ENCODE data around the gene CST9L.

The CST9L gene, protein sequence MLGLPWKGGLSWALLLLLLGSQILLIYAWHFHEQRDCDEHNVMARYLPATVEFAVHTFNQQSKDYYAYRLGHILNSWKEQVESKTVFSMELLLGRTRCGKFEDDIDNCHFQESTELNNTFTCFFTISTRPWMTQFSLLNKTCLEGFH

GRCh38 chr20:23568320-23568970 lies at the start of gene CST9L:
Gene CST9L, minus strand, starts transcription at chr20:23568484. Its CDS starts 34 bp downstream, at chr20:23568450.
- no peak for DNase-seq

DNA sequence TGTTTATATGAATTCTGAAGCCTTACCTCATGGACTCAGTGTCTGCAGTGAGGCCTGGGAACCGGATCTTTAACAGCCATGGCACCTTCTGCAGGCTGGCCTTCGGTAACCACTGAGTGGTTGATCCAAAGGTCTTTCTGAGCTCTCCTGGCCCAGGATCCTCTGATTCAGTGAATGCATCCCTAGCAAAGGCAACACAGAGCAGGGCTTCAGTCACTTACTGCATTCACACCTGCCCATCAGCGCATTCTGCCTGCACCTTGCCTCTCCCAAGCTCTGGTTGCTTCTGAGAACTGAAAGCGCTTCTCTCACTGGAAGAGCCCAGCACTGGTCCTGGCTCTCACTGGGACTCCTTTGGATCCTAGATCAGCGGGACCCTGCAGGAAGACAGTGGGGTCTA lies 45.9 kb upstream of the CST9L start:
- DNase-seq = no peak

- DNase-seq = no peak
Observed at GRCh38 chr20:23613676-23614075, 45.4 kb upstream of the CST9L start.

DNA sequence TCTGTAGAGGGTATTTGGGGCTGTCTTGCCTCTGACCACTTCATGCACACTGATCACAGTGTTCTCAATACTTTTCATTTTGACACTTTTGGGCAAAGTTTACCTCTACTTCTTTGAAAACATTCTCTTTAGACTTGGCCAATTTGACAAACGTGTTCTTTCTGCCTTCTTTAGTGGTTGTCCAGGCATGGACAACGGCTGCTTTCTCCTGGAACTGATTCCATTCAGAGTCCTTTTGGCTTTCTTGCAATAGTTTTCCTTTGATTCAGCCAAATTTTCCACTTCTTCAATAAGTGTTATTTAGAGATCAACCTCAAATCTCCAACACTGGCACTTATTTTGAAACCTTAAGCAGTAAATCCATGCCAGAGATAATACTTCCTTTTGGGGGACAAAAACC lies 44.1 kb upstream of the CST9L start:
- no peak for DNase-seq

DNA sequence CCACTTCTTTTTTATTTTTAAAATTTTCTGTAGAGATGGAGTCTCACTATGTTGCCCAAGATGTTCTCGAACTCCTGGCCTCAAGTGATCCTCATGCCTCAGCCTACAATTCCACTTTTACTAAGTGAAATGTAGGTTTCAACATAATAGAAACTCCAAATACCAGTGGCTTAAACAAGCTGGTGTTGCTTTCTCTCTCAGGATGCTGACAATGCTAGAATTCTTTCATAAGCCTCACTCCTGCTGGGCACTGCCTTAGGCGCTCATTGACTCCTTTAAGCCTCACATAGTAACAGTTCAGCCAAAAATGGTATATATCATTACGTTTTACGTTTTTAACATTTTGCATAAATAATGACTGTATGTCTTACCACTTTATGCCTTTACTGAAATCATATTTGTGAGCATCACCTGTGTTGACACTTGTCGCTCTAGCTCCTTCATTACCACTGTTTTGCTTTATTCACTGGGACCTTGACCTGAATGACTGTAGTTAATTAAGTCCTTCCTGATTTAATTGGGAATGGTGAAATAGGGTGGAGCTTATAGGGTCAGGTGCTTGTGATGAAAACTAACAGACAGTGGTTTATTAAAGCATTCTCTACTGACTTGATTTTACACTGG lies 41.3 kb upstream of the CST9L start:
- no peak for DNase-seq

DNA sequence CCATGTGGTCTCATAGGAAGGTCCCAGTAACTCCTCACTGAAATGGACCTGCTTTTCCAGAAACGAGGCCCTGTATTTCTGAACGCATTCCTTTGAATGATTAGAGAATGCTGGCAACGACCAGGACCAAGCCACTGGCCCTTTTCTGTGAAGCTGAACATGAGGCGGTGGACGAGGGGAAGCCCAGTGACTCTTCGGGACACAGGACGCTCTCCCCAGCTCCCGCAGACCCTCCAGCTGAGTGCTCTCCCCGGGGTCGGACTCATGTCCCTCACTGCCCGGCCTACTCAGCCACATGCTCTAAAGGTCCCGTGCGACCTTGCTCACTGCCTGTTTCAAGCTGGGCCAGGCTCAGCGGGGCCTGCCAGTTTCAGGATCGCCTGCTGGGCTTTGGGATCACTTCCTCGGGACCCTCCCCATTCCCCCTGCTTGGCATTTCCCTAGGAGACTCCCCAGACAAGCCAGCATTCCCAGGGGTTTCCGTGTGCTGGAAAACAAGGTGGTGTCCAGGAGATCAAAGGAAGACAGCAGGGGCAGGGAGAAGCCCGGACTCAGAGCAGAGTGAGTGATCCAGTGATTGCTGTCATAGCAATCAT lies 40.1 kb upstream of the CST9L start:
- DNase-seq = no peak

- no peak for DNase-seq
Observed at GRCh38 chr20:23607497-23608245, 39.4 kb upstream of the CST9L start.

GRCh38 chr20:23606652-23607049 lies 38.4 kb upstream of the CST9L start:
- DNase-seq = peak; percentile 64

DNA sequence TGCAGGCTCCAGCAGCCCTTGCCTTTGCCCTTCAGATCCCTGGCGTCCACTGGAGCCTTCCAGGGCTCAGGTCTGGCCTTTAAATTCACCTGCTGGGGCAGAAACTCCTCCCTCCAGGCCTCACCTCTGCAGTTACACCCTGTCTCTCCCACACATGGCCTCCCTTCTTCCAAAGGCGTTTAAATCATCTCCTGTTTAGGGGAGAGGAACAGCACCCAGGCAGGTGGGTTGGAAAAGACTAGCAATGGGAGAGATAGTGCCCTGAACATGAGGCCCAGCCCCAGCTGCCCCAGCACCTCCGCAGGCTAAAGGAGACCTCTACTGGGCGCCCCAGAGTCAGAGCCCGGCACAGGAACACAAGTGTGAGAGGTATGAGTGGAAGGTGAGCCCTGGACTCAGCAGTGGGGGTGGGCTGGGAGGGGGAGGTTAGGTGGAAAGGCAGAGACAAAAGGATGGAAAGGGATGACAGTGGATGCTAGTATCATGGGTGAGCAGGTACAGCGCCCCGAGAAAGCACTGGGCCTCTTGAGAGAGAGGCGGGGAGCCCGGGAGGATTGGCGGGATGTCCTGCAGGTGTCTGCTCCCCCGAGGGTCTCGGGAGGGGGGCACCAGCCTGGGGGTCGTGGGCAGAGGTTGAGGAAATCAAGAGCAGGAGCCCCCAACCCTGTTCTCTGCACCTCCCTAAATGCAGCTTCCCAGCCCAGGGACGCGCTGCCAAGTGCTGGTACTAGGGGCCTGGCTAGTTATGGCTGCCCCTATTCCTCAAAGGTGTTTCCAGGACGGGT lies 37.8 kb upstream of the CST9L start, which contains the start of gene CST9:
Gene CST9, minus strand, starts transcription at position 51 of the 785 bp plus-strand sequence. CDS start 53 bp downstream, outside the sequence.
- no peak for DNase-seq

- no peak for DNase-seq
Observed at GRCh38 chr20:23604306-23604705, 36.0 kb upstream of the CST9L start.

DNA sequence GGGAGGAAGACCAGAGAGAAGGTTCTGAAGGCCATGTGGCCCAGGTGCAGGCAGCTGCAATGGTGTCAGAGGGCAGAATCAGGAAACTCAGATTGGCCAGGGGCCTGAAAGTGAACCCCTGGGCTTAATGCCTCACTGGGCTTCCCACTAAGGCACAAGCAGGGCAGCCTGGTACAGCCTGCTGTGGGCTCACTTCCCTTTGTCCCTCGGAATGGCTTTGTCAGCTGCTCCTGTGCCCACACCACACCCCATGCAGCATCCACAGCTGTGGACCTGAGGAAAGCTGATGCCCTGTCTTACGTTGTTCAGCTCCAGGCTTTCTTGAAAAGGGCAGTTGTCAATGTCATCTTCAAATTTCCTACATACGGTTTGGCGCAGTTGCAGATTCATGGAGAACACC lies 35.0 kb upstream of the CST9L start:
- DNase-seq = no peak

DNA sequence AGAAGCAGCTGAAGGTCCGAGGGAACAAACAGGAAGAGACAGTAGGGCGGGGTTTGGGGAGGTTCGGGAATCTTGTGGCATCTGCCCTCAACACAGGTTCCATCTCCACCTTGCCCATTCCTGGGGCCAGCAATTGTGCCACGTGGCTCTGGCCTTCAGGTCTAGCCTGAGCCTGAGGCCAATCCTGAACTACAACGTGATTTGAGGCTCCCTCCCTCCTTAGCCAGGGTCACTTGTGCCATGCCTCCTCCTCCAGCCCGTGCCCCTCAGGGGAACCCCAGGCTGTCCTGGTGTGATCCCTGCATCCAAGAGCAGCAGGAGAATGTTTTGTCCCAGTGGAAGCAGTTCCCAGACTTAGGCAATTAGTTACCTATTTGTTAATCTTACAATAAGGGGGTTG lies 34.4 kb upstream of the CST9L start:
- DNase-seq = no peak

DNA sequence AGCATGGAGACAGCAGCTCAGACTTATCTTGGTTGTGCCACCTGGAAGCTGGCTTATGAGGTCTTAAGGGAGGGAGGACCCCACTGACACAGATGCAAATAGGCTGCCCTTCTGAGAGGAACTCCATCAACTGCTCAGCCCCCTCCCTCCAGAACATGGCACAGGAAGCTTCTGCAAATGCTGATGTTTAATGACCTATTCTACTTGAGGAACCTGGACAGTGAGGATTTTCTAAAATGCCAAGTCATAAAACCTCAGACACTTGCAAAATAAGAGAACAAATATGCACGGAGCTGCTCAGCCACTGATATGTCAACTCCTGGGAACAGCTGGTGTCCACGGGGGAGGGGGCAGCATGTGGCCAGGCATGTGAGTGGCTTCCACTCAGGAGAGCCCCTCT lies 34.0 kb upstream of the CST9L start:
- DNase-seq = no peak

DNA sequence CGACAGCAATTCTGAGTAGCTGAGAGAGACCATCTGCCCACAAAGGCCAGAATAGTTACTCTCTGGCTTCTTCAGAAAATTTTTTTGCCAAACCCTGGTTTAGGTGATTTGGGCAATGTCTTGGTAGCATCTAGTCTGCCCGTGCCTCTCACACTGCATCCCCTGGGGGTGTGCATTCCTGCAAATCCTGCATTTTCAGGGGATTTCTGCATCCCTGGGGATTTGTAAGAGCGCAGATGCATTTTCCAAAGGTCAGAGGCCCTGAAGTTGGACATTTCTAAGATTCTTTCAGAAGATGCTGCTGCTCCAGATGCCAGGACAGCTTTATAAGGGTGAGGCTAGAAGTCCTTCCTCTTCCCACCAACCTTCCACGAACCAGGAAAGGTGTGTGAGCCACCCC lies 33.4 kb upstream of the CST9L start:
- no peak for DNase-seq

- DNase-seq = no peak
Observed at GRCh38 chr20:23598481-23598880, 30.2 kb upstream of the CST9L start.

DNA sequence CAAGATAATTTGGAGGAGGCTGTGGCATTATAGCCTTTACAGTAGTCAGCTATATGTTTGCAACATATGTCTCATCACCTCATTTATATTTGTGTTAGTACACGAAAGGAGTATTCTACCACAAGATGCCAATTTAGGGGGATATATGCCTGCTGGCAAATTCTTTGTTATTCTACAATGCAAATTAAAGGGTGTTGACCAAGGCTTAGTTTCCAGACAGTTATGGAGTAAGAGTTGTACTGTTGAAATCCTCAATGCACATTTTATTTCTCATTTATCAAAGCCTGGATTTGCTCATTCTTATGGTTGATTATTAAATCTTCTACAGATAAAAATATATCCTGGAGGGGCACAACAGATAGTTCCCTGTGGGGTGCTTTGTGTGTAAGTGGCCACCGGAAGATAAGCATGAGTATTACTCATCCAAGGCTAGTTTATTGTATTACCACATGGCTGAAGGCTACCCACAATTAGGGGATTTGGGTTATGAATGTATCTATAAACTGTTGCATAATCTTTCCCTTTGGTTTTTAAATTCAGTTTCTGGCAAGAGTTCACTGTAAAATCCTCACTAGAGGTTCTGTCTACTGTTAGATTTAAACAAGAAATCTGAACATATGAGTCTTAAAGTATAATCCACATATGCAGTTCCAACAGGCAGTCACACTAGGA lies 28.4 kb upstream of the CST9L start:
- no peak for DNase-seq

DNA sequence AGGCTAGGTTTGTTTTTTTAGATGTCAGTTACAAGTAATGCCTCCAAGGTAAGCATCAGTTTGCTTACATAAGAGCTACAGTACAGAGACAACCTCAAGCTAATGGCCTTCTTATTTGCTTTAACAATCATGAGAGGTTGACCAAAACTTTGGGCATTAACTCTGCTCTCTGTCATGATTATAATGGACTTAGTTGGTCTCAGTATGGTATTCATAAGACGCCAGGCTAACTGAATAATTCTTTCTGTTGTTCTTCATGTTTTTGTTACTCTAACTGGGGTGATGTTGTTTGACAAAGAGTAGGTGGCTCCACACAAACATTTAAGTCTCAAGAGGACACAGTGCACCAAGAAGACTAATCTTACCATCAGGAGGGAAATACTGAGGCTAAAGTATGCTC lies 27.7 kb upstream of the CST9L start:
- DNase-seq = no peak

GRCh38 chr20:23588434-23589403 lies 20.4 kb upstream of the CST9L start:
- no peak for DNase-seq

DNA sequence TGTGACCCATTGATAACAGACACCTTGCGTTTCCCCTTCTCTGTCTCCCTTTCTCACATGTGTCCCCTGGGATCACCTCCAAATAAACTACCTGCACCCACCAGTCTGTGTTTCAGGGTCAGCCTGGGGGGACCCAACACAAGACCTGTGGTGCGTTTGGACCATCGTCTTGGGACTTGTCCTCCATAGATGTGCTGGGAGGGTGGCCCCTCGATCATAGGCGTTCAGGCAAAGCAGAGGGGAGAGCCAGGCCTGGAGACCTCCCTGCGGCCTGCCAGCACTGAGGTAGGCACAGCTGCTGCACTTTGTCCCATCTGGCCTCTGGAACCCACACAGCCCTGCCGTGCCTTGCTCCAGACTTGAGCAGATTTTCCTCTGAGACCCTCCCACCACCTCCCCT lies 19.3 kb upstream of the CST9L start:
- no peak for DNase-seq

DNA sequence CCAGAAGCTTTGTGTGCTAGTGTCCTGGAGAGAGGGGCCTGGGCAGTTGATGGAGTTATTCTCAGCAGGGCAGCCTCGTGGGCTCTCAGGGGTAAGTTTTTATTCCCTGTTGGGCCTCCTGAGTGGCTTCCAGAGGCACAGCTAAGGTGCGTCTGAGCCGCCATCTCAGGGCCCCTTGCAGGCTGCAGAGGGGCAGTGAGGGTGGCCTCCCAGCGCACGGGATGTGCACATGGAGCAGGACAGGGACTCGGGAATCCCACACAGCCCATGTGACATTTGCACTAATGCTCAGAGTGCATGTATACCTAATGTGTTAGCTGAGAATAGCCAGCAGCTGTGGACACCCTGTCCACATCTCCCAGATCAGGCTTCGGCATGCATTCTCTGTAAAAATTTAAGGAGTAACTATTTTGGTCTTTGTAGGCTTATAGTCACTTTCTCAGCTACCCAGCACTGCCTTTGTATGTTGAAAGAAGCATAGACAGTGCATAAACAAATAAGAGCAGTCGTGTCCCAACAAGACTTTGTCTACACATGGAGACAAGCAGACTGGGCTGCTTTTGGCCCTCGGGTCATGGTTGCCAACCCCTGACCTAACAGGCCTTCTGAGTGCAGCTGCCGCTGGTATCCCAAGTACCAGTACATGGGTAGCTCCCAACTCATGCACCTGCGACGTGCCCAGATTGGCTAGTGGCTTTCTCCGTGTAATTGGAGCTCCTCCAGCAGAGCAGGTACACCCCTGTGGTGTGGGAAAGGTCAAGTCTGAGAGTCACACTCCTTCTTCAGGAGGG lies 18.6 kb upstream of the CST9L start:
- no peak for DNase-seq

Data from NCI-H510A treated with DMSO at 0.1 percent for 48 hours (cell line).